Tibial nerve (tissue), 4 donors: ENCODE data around the gene RP9. TPM values are rescaled to one million over a fixed set of nuclear protein-coding genes. Genes with fewer than 3 reads are reported as not detected.

Experiments used
- DNase-seq, 2 donors: peaks; one replicate each; pipeline ENCODE4 v3.0.0-alpha.2; 2019; ENCODE audit warnings: low spot score in 2 of 2
- H3K27ac ChIP-seq, 4 donors: fragments of 200-600 bp; sonication (generic) in 3 of 4; one replicate each; pipeline ENCODE4 v1.5.1; 2017 to 2019; ENCODE audit warnings: mild to moderate bottlenecking in 1 of 4
- H3K27me3 ChIP-seq, 2 donors: fragments of 200-600 bp; sonication (generic) in 1 of 2; one replicate each; pipeline versions ENCODE4 v1.5.1 to v1.6.0; 2017 to 2019
- H3K36me3 ChIP-seq, 3 donors: fragments of 200-600 bp; sonication (generic); one replicate each; pipeline ENCODE4 v1.5.1; 2018 to 2019
- H3K4me1 ChIP-seq, 4 donors: fragments of 200-600 bp; sonication (generic) in 3 of 4; one replicate each; pipeline ENCODE4 v1.5.1; 2017 to 2019
- H3K4me3 ChIP-seq, 4 donors: fragments of 200-600 bp; sonication (generic) in 3 of 4; one replicate each; pipeline ENCODE4 v1.5.1; 2017 to 2019; ENCODE audit warnings: mild to moderate bottlenecking in 1 of 4, moderate library complexity in 1 of 4
- H3K9me3 ChIP-seq, 4 donors: fragments of 200-600 bp; sonication (generic) in 3 of 4; one replicate each; pipeline ENCODE4 v1.5.1; 2017 to 2019
- EP300 ChIP-seq, 2 donors: sonication (generic); formaldehyde crosslinking; IDR thresholded peaks; one replicate each; pipeline ENCODE4 v1.6.1; 2017; ENCODE audit warnings: antibody characterized with exemption in 2 of 2, mild to moderate bottlenecking in 1 of 2
- POLR2A ChIP-seq, 2 donors: fragments of 450-650 bp; IDR thresholded peaks; one replicate each; pipeline ENCODE4 v1.6.1; 2017; ENCODE audit warnings: antibody characterized with exemption in 2 of 2, mild to moderate bottlenecking in 2 of 2, moderate library complexity in 2 of 2
- WGBS, 2 donors: methylation state at CpG; one replicate each; pipeline ENCODE4 v1.1.5; 2018; 5-methylcytosine and 5-hydroxymethylcytosine counted together
- small RNA-seq: library from RNA; depleted of rRNA; stranded (forward); fragments of <200 nt; gene quantifications from one replicate; pipeline ENCODE3, GENCODE V24; 2016
- total RNA-seq, 4 donors: library from RNA; depleted of rRNA; stranded (reverse); fragments of >200 nt; gene quantifications; one replicate each; pipeline ENCODE4 v1.1.0, GENCODE V29; 2016
- TF ChIP-seq, protein P1 (sequence below), 5 experiments: fragments of 200-600 bp in 3 of 5; fragments of 450-650 bp in 2 of 5; sonication (generic) in 3 of 5; IDR thresholded peaks; one replicate each; pipeline ENCODE4 v1.5.1; 2016 to 2019; ENCODE audit warnings: antibody characterized with exemption in 5 of 5, mild to moderate bottlenecking in 3 of 5, moderate library complexity in 2 of 5

Gene RP9
- total RNA-seq, 4 donors from 2014 or later: 7.5 to 22.9 (median 16.9) TPM

DNA sequence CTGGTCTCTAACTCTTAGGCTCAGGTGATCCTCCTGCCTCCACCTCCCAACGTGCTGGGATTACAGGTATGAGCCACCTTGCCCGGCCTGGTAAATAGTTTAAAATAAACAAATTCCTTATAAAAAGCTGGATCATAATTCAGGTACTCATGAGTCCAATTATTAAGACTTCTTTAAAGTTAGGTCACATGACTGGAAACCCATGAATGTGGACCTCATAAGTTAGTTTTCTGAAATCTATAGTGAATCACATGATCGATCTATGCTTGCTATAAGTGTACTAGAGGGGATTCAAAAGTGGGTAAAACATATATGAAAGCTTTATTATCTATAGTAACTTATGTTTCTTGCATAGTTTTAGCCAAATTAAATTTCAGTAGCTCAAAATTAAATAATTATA is 60.9 kb downstream of the RP9 start:
- Histone ChIP-seq H3K4me3 (no peak overlapping the region), H3K4me1 (peaks cover 0 to 48% (median 12%) of the 10 kb centered on the region in 4 donors), H3K27me3 (no peaks in the 10 kb centered on the region), H3K9me3 (no peaks in the 10 kb centered on the region), H3K36me3 (no peaks in the 10 kb centered on the region), H3K27ac (no peak overlapping the region)
- TF ChIP-seq, protein P1, sequence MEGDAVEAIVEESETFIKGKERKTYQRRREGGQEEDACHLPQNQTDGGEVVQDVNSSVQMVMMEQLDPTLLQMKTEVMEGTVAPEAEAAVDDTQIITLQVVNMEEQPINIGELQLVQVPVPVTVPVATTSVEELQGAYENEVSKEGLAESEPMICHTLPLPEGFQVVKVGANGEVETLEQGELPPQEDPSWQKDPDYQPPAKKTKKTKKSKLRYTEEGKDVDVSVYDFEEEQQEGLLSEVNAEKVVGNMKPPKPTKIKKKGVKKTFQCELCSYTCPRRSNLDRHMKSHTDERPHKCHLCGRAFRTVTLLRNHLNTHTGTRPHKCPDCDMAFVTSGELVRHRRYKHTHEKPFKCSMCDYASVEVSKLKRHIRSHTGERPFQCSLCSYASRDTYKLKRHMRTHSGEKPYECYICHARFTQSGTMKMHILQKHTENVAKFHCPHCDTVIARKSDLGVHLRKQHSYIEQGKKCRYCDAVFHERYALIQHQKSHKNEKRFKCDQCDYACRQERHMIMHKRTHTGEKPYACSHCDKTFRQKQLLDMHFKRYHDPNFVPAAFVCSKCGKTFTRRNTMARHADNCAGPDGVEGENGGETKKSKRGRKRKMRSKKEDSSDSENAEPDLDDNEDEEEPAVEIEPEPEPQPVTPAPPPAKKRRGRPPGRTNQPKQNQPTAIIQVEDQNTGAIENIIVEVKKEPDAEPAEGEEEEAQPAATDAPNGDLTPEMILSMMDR (IDR thresholded peaks at IDR 0.05): no peak
- no peak for TF ChIP-seq POLR2A (IDR thresholded peaks at IDR 0.05)
- TF ChIP-seq EP300 (IDR thresholded peaks at IDR 0.05): no peak
- no peak for DNase-seq
- WGBS, 2 donors: 92 to 97% methylated on average over 3 of the region's 3 CpGs

GRCh38 chr7:33044986-33045385 is 64.2 kb downstream of the RP9 start:
- WGBS, 2 donors: 31 to 75% methylated on average over 2 of the region's 2 CpGs
- TF ChIP-seq EP300 (IDR thresholded peaks at IDR 0.05): no peak
- TF ChIP-seq POLR2A (IDR thresholded peaks at IDR 0.05): no peak
- TF ChIP-seq, protein P1 (IDR thresholded peaks at IDR 0.05): no peak
- no peak overlapping the region for H3K27ac ChIP-seq
- H3K27me3 ChIP-seq: no peaks in the 10 kb centered on the region
- no peak overlapping the region for H3K4me3 ChIP-seq
- H3K9me3 ChIP-seq: no peaks in the 10 kb centered on the region
- peaks cover 0 to 67% (median 13%) of the 10 kb centered on the region in 4 donors for H3K4me1 ChIP-seq
- no peaks in the 10 kb centered on the region for H3K36me3 ChIP-seq
- no peak for DNase-seq

Small RNA genes lying within 50 kb of the gene (small RNA-seq; reads per million reads assigned to genes)
- gene AC074338.1 (not detected), gene RN7SL505P (not detected)

Other genes starting within 250 kb of the RP9 start
- 10 to 100 TPM; 29.1 to 46.7 (median 42.7) TPM for gene KBTBD2, start 217.6 kb downstream of the RP9 start, total RNA-seq
- gene FKBP9, start 152.0 kb downstream of the RP9 start, total RNA-seq: 100 to 1,000 TPM; 262 to 522 (median 320) TPM
- gene NT5C3A, start 46.6 kb downstream of the RP9 start, total RNA-seq: 10 to 100 TPM; 18.6 to 41.3 (median 26.8) TPM
- gene BBS9, start 20.2 kb upstream of the RP9 start, total RNA-seq: 10 to 100 TPM; 22.0 to 72.5 (median 35.9) TPM